Liver (tissue), 9 donors: ENCODE results near the gene DVL1. TPM values are rescaled to one million over a fixed set of nuclear protein-coding genes. Genes with fewer than 3 reads are reported as not detected.
"Not testable (repeated sequence)": the region's sequence is repeated elsewhere in the genome, so short reads cannot be mapped to it uniquely, and the experiment has no call there.

Experiments
- DNase-seq: peaks from one replicate; pipeline ENCODE4 v3.0.0-alpha.2; 2017; ENCODE audit warnings: low spot score
- H3K27ac ChIP-seq, 2 donors: one replicate each; pipeline ENCODE4 v1.7.0; 2013; ENCODE audit warnings: inconsistent platforms in 2 of 2, low read length in 2 of 2, control low read depth in 1 of 2, low read depth in 1 of 2, mild to moderate bottlenecking in 1 of 2
- H3K27me3 ChIP-seq, 4 donors: one replicate each; pipeline versions ENCODE4 v1.6.1 to v1.7.0; 2013; ENCODE audit warnings: low read length in 3 of 4, inconsistent platforms in 1 of 4, mild to moderate bottlenecking in 1 of 4, moderate library complexity in 1 of 4; ENCODE audit not compliant: control insufficient read depth in 4 of 4, insufficient read depth in 4 of 4
- H3K36me3 ChIP-seq, 4 donors: one replicate each; pipeline versions ENCODE4 v1.6.1 to v1.7.0; 2013; ENCODE audit warnings: low read length in 3 of 4, mild to moderate bottlenecking in 3 of 4, low read depth in 1 of 4, moderate library complexity in 1 of 4; ENCODE audit not compliant: control insufficient read depth in 4 of 4, insufficient read depth in 3 of 4
- H3K4me1 ChIP-seq, 4 donors: one replicate each; pipeline versions ENCODE4 v1.6.1 to v1.7.0; 2013; ENCODE audit warnings: low read length in 3 of 4, mild to moderate bottlenecking in 3 of 4, moderate library complexity in 1 of 4; ENCODE audit not compliant: control insufficient read depth in 4 of 4, insufficient read depth in 4 of 4
- H3K4me3 ChIP-seq, 3 donors: one replicate each; pipeline versions ENCODE4 v1.6.1 to v1.7.0; 2013; ENCODE audit warnings: low read length in 3 of 3, control low read depth in 1 of 3, low read depth in 1 of 3, mild to moderate bottlenecking in 1 of 3
- H3K9ac ChIP-seq, 2 donors: one replicate each; pipeline ENCODE4 v1.7.0; 2013; ENCODE audit warnings: low read length in 2 of 2, mild to moderate bottlenecking in 2 of 2, moderate library complexity in 2 of 2, control low read depth in 1 of 2, low read depth in 1 of 2
- H3K9me3 ChIP-seq, 4 donors: one replicate each; pipeline versions ENCODE4 v1.6.1 to v1.7.0; 2013; ENCODE audit warnings: low read length in 3 of 4; ENCODE audit not compliant: control insufficient read depth in 4 of 4
- ATF3 ChIP-seq: IDR thresholded peaks from 2 replicates; pipeline ENCODE4 v1.6.1; 2016; ENCODE audit warnings: antibody characterized with exemption
- CTCF ChIP-seq: fragments of 150-350 bp; IDR thresholded peaks from 2 replicates; pipeline ENCODE4 v1.5.1; 2017; ENCODE audit warnings: improper control_type of control experiment, low read depth, low read length; ENCODE audit not compliant: missing input control
- FOXA1 ChIP-seq: IDR thresholded peaks from 2 replicates; pipeline ENCODE4 v1.6.1; 2016; ENCODE audit warnings: antibody characterized with exemption
- GABPA ChIP-seq, 2 donors: IDR thresholded peaks in 1 of 2; conservative IDR thresholded peaks in 1 of 2; 2 replicates each; pipeline ENCODE4 v1.6.1; 2016; ENCODE audit warnings: antibody characterized with exemption in 2 of 2, mild to moderate bottlenecking in 1 of 2, moderate library complexity in 1 of 2
- HNF4G ChIP-seq: IDR thresholded peaks from 2 replicates; pipeline ENCODE4 v1.6.1; 2016; ENCODE audit warnings: antibody characterized with exemption
- MAX ChIP-seq: IDR thresholded peaks from 2 replicates; pipeline ENCODE4 v1.6.1; 2016; ENCODE audit warnings: antibody characterized with exemption
- NR2F2 ChIP-seq: IDR thresholded peaks from 2 replicates; pipeline ENCODE4 v1.6.1; 2016; ENCODE audit warnings: antibody characterized with exemption
- REST ChIP-seq: IDR thresholded peaks from 2 replicates; pipeline ENCODE4 v1.6.1; 2016; ENCODE audit warnings: antibody characterized with exemption, mild to moderate bottlenecking
- RXRA ChIP-seq, 2 donors: IDR thresholded peaks; 2 replicates each; pipeline ENCODE4 v1.6.1; 2017 to 2018; ENCODE audit warnings: antibody characterized with exemption in 2 of 2, mild to moderate bottlenecking in 1 of 2
- SP1 ChIP-seq: IDR thresholded peaks from 2 replicates; pipeline ENCODE4 v1.6.1; 2018; ENCODE audit warnings: antibody characterized with exemption, mild to moderate bottlenecking
- TAF1 ChIP-seq: conservative IDR thresholded peaks from 2 replicates; pipeline ENCODE4 v1.6.1; 2016; ENCODE audit warnings: antibody characterized with exemption, mild to moderate bottlenecking
- YY1 ChIP-seq: IDR thresholded peaks from 2 replicates; pipeline ENCODE4 v1.6.1; 2016; ENCODE audit warnings: antibody characterized with exemption, mild to moderate bottlenecking
- ZBTB33 ChIP-seq: IDR thresholded peaks from 2 replicates; pipeline ENCODE4 v1.6.1; 2016; ENCODE audit warnings: antibody characterized with exemption
- WGBS: extraction: QIAGEN DNeasy Blood & Tissue Kit; methylation state at CpG from one replicate; pipeline ENCODE4 v1.1.7; 2013; 5-methylcytosine and 5-hydroxymethylcytosine counted together
- polyA plus RNA-seq, 2 donors: library from polyadenylated mRNA; stranded (reverse) in 1 of 2; unstranded in 1 of 2; fragments of 200-250 nt in 1 of 2; fragments of >200 nt in 1 of 2; fragmentation: Nextera tagmentation in 1 of 2; extraction: Ambion mirVana in 1 of 2; gene quantifications; one replicate each; pipeline versions ENCODE4 v1.2.1 to v1.2.3, GENCODE V29; 2013 to 2015
- total RNA-seq, 2 donors: library from RNA; depleted of rRNA; stranded (reverse); fragments of >200 nt; gene quantifications; one replicate each; pipeline ENCODE4 v1.2.3, GENCODE V29; 2014
- donor health status: healthy.
- donor health status: healthy.
- donor health status: healthy.
- donor health status: healthy.
- donor health status: healthy.

Gene DVL1
- total and polyA plus RNA-seq, 4 donors = 5.7 to 41.2 (median 24.8) TPM

- DNase-seq = no peak
- 95% methylated on average over 8 of the region's 8 CpGs for WGBS
- TF ChIP-seq HNF4G (no peak), NR2F2 (no peak), REST (no peak), RXRA (IDR thresholded peaks at IDR 0.05) (no peak), CTCF (no peak), SP1 (no peak), ZBTB33 (no peak), ATF3 (no peak), MAX (no peak)
These were observed 36.7 kb upstream of the DVL1 start for GRCh38 chr1:1385931-1386330.

GRCh38 chr1:1385339-1385738, 36.1 kb upstream of the DVL1 start:
- H3K4me3 ChIP-seq, H3K27me3 ChIP-seq, H3K9ac ChIP-seq, H3K9me3 ChIP-seq, H3K27ac ChIP-seq, DNase-seq: not testable (repeated sequence)
- H3K36me3 ChIP-seq = peaks cover 30 to 47% (median 34%) of the 10 kb centered on the region in 4 donors
- H3K4me1 ChIP-seq = peaks cover 0 to 15% (median 8%) of the 10 kb centered on the region in 4 donors
- 95% methylated on average over 29 of the region's 29 CpGs for WGBS

More at GRCh38 chr1:1385931-1386330, 36.7 kb upstream of the DVL1 start:
- H3K4me3 ChIP-seq = no peak overlapping the region
- no peak overlapping the region for H3K9ac ChIP-seq
- H3K36me3 ChIP-seq = peaks cover 30 to 53% (median 40%) of the 10 kb centered on the region in 4 donors
- no peaks in the 10 kb centered on the region for H3K27me3 ChIP-seq
- H3K27ac ChIP-seq = no peak overlapping the region
- peaks cover 0 to 15% (median 8%) of the 10 kb centered on the region in 4 donors for H3K4me1 ChIP-seq
- H3K9me3 ChIP-seq = no peaks in the 10 kb centered on the region

- Histone ChIP-seq H3K36me3 (peaks cover 5 to 9% (median 8%) of the 10 kb centered on the region in 4 donors), H3K4me1 (peaks cover 0 to 17% (median 8%) of the 10 kb centered on the region in 4 donors), H3K27ac (no peak overlapping the region), H3K4me3 (no peak overlapping the region), H3K27me3 (no peaks in the 10 kb centered on the region), H3K9me3 (no peaks in the 10 kb centered on the region), H3K9ac (no peak overlapping the region)
- no peak for DNase-seq
- TF ChIP-seq ATF3 = no peak
- no peak for TF ChIP-seq YY1
- no peak for TF ChIP-seq TAF1
- TF ChIP-seq GABPA (IDR thresholded peaks at IDR 0.05 in 1 of 2, conservative IDR thresholded peaks at IDR 0.05 in 1 of 2) = no peak
- no peak for TF ChIP-seq CTCF
- no peak for TF ChIP-seq FOXA1
- no peak for TF ChIP-seq ZBTB33
- 80% methylated on average over 8 of the region's 8 CpGs for WGBS
These were observed 32.1 kb upstream of the DVL1 start for GRCh38 chr1:1381294-1381693.
